NCI-H524 treated with DMSO at 0.1 percent for 48 hours (cell line): Measurements from ENCODE around the gene SPACA5B.
A peak's percentile ranks its signal among the peaks of the same experiment; 100 is the strongest.
"Not testable (repeated sequence)": the region's sequence is repeated elsewhere in the genome, so short reads cannot be mapped to it uniquely, and the experiment has no call there.

ENCODE experiments used
- DNase-seq: peaks from one replicate; lab custom pipeline; 2025; lab: John Stamatoyannopoulos, UW

Gene SPACA5B

GRCh38 chrX:48130326-48130725 lies at the start of gene SPACA5B:
TSS of gene SPACA5B (plus strand) at chrX:48130626. CDS start at chrX:48130688, 62 bp downstream.
- not testable (repeated sequence) for DNase-seq

GRCh38 chrX:48083212-48083611 lies 47.2 kb upstream of the SPACA5B start:
- peak; percentile 21 for DNase-seq

GRCh38 chrX:48083706-48084105 lies 46.7 kb upstream of the SPACA5B start:
- no peak for DNase-seq

DNA sequence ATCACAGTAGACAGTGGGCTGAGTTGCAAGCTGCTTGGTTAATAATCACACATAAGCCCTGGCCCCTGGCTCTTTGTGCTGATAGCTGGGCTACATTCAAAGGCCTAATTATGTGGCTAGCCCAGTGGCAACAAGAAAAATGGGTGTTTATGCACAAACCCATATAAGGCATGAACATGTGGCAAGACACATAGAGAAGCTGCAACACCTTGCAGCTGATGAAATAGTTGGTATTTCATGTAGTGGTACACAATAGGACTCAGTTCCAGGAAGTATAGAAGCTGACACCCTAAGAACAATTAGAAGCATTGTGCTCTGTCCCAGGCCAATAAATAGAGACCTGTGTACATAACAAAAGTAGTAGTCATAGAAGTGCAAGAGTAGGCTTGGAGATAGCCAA lies 44.3 kb upstream of the SPACA5B start:
- no peak for DNase-seq

DNA sequence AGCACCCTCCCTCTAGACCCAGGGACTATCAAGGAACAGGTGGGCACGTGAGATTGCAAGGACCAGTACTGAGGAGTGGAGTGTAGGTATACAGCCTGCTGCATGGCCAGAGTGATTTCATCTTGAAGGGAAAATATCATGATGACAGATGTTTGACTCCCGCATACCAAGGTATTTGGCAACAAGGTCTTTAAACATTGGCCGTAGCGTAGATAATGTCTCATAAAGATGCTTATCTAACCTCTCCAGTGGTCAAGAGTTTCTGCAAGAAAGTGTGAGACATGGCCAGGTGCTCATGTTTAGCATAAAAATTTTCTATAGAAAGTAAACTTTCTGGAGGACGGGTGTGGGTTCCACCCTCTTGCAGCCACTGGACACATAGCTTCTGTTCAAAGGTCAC lies 40.3 kb upstream of the SPACA5B start:
- no peak for DNase-seq

DNA sequence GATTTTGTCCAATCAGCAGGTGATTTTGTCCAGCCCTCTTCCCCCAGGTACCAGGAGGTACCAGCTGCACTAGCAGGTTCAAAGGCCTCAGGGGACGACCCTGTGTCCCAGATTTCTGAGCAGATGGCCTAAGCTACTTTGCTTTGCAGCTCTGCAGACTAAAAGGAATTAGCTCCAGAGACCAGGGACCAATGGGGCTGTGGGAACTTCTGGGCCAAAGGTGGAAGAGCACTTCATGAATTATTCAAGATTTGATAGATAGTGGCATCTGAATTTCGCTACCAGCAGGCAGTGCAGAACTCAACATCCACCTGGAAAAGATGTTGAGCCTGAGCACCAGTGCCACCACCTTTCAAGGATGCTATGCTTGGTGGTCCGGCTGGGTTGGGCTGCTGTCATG lies 37.9 kb upstream of the SPACA5B start:
- peak; percentile 34 for DNase-seq

DNA sequence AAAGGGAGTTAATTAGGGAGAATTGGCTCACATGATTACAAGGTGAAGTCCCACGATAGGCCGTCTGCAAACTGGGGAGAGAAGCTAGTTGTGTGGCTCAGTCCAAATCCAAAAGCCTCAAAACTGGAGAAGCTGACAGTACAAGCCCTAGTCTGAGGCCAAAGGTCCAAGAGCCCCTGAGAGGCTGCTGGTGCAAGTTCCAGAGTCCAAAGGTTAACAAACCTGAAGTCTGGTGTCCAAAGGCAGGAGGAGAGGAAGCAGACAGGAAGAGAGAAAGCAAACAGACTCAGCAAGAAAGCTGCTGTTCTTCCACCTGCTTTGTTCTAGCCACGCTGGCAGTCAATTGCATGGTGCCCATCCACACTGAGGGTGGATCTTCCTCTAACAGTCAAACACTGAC lies 29.0 kb upstream of the SPACA5B start:
- DNase-seq, result no peak

- no peak for DNase-seq
Observed at GRCh38 chrX:48102874-48103374, 27.5 kb upstream of the SPACA5B start.

DNA sequence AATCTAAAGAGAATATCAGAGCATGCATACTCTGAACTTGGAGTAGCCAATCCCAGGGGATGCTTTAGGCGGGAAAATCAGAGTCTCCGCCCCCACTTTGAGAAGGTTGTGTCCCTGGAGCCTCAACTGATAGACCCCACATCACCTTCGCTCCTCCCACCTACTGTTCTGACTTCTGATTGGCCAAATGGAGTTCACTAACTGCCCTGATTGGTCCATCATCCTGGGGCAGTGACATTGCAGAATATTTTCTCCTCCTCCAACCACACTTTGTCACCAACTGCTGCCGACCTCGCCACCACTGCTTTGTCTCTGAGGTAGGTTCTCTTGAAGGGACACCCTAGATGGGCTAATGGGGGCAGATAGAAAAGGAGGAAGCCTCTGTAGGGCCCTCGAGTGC lies 22.7 kb upstream of the SPACA5B start:
- DNase-seq, result no peak

GRCh38 chrX:48125286-48125685 lies 5.1 kb upstream of the SPACA5B start:
- not testable (repeated sequence) for DNase-seq

- DNase-seq, result not testable (repeated sequence)
Observed at GRCh38 chrX:48132308-48132844, 1.9 kb downstream of the SPACA5B start.

GRCh38 chrX:48139076-48139475 lies 8.7 kb downstream of the SPACA5B start:
- not testable (repeated sequence) for DNase-seq

GRCh38 chrX:48141810-48142508 lies 11.5 kb downstream of the SPACA5B start:
- not testable (repeated sequence) for DNase-seq

- not testable (repeated sequence) for DNase-seq
Observed at GRCh38 chrX:48142697-48143096, 12.3 kb downstream of the SPACA5B start.

GRCh38 chrX:48153769-48154168 lies 23.3 kb downstream of the SPACA5B start:
- DNase-seq, result no peak

DNA sequence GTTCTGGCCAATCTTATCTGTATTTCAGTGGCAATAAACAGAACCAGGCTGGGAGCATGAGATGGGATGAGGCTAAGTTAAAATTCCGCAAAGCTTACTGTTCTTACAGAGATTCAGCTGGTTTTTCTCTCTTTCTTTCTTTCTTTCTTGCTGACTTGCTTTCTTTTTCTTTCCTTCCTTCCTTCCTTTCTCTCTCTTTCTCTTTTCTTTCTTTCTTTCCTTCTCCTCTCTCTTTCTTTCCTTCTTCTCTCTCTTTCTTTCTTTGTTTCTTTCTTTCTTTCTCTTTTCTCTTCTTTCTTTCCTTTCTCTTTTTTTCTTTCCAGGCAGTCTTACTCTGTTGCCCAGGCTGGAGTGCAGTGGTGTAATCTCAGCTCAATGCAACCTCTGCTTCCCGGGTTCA lies 24.4 kb downstream of the SPACA5B start:
- DNase-seq, result no peak

DNA sequence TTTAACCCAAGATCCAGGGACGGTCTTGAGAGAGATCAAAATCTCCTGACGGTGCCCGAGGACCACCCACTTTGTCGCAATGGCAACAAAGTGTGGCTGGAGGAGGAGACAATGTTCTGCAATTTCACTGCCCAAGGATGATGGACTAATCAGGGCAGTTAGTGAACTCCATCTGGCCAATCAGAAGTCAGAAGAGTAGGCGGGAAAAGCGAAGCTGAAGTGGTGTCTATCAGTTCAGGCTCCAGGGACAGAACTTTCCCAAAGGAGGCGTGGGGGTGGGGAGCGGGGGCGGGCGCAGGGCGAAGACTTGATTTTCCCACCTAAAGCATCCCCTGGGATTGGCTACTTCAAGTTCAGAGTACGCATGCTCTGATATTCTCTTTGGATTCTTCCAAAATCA lies 25.6 kb downstream of the SPACA5B start:
- no peak for DNase-seq

- no peak for DNase-seq
Observed at GRCh38 chrX:48165241-48165640, 34.8 kb downstream of the SPACA5B start.

DNA sequence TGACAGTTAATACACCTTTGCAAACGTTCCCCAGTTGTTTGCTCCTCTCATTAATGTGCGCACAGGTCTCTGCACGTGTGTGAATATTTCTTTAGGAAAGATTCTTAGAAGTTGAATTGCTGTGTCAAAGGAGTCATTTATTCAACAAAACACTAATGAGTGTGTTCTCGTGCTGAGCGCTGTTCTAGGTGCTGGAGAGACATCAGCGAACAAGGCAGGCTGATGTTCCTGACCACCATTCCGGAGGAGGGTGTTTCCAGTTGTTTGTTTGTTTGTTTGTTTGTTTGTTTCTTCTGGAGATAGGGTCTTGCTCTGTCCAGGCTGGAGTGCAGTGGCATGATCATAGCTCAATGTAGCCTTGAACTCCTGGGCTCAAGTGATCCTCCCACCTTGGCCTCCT lies 35.9 kb downstream of the SPACA5B start:
- not testable (repeated sequence) for DNase-seq

DNA sequence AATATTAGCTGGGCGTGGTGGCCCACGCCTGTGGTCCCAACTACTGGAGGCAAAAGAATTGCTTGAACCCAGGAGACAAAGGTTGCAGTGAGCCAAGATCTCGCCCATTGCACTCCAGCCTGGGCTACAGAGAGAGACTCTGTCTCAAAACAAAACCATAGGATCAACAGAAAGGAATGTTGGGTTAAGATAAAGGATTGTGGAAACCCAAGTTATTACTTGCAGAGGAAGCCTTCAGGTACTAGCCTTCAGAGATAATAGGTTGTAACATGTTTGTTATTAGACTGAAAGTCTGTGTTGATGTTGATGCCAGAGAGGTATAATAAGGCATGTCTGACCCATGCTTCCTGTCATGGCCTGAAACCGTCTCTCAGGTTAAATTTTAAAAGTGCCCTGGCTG lies 49.3 kb downstream of the SPACA5B start:
- DNase-seq, result no peak

DNA sequence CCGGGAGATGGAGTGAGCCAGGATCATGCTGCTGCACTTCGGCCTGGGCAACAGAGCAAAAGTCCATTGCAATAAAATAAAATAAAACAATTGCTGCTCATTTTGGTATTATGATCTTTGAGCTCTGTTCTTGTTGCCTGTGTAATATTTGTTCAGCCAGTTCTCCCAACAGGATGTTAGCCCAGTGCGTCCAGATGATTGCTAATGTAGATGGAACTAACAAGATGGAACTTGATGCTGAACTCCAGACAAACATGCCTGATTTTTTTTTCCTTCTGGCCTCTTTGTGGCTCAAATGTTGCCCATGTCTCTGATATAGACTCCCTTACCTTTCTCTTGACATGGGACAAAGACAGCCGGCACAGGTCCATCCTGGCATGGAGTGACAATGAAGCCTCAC lies 50.4 kb downstream of the SPACA5B start:
- DNase-seq, result no peak

DNA sequence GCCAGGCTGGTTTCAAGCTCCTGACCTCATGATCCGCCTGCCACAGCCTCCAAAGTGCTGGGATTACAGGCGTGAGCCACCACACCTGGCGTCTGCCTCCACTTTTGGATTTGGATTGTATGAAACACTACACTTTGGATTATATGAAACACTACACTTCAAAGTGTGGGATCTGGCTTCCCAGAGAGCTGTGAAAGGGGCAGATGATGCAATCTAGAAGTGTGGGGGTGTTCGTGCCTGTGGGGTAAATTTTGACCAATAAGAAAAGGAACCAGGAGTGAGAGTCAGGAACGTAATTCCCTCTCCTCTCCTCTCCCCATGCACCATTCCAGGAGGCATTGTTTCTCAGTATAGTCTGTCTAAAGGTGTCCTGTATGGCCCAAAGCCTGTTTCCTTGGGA lies 51.5 kb downstream of the SPACA5B start:
- peak; percentile 29 for DNase-seq
